Tibial nerve (tissue), 4 donors: ENCODE data around the gene MYRFL.

Source experiments
- EP300 ChIP-seq, 2 donors: sonication (generic); formaldehyde crosslinking; IDR thresholded peaks; one replicate each; pipeline ENCODE4 v1.6.1; 2017; ENCODE audit warnings: antibody characterized with exemption in 2 of 2, mild to moderate bottlenecking in 1 of 2
- TF ChIP-seq, protein P1 (sequence below), 5 experiments: fragments of 200-600 bp in 3 of 5; fragments of 450-650 bp in 2 of 5; sonication (generic) in 3 of 5; IDR thresholded peaks; one replicate each; pipeline ENCODE4 v1.5.1; 2016 to 2019; ENCODE audit warnings: antibody characterized with exemption in 5 of 5, mild to moderate bottlenecking in 3 of 5, moderate library complexity in 2 of 5

GRCh38 chr12:69866698-69867097, 41.7 kb downstream of the MYRFL start:
- TF ChIP-seq EP300 (IDR thresholded peaks at IDR 0.05): no peak
- TF ChIP-seq, protein P1, sequence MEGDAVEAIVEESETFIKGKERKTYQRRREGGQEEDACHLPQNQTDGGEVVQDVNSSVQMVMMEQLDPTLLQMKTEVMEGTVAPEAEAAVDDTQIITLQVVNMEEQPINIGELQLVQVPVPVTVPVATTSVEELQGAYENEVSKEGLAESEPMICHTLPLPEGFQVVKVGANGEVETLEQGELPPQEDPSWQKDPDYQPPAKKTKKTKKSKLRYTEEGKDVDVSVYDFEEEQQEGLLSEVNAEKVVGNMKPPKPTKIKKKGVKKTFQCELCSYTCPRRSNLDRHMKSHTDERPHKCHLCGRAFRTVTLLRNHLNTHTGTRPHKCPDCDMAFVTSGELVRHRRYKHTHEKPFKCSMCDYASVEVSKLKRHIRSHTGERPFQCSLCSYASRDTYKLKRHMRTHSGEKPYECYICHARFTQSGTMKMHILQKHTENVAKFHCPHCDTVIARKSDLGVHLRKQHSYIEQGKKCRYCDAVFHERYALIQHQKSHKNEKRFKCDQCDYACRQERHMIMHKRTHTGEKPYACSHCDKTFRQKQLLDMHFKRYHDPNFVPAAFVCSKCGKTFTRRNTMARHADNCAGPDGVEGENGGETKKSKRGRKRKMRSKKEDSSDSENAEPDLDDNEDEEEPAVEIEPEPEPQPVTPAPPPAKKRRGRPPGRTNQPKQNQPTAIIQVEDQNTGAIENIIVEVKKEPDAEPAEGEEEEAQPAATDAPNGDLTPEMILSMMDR (IDR thresholded peaks at IDR 0.05): no peak
